GM18517 (cell line): ENCODE measurements around the gene SLC35A4.
"Not testable (repeated sequence)": the region's sequence is repeated elsewhere in the genome, so short reads cannot be mapped to it uniquely, and the experiment has no call there.

ENCODE experiments used
- ATAC-seq: cut with Tn5 transposase; IDR thresholded peaks from one replicate; pipeline ENCODE4 v1.9.1; 2021; ENCODE audit warnings: mild to moderate bottlenecking, moderate library complexity; ENCODE audit not compliant: unreplicated experiment

The SLC35A4 gene

GRCh38 chr5:140557965-140558364, 6.7 kb upstream of the SLC35A4 start:
- ATAC-seq, result no peak

DNA sequence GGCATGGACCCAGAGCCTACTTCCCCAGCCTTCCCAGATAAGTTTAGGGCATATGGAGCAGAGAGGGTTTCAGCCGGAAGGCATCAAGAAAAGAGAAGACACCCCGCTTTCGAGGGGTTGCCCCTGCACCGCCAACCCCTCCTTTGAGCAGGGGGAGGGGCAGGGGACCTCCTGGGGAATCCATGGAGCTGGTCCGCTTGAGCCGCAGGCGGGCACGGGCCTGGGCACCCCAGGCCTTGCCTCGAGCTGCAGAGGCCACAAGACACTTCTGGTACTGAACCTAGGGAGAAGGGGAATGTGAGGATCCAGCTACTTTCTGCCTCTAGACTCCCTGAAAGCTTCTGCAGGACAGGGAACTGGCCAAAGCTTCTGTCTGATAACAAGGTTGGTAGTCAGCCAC, 6.1 kb upstream of the SLC35A4 start:
- no peak for ATAC-seq

- ATAC-seq, result no peak
Observed at GRCh38 chr5:140560227-140560626, 4.4 kb upstream of the SLC35A4 start.

DNA sequence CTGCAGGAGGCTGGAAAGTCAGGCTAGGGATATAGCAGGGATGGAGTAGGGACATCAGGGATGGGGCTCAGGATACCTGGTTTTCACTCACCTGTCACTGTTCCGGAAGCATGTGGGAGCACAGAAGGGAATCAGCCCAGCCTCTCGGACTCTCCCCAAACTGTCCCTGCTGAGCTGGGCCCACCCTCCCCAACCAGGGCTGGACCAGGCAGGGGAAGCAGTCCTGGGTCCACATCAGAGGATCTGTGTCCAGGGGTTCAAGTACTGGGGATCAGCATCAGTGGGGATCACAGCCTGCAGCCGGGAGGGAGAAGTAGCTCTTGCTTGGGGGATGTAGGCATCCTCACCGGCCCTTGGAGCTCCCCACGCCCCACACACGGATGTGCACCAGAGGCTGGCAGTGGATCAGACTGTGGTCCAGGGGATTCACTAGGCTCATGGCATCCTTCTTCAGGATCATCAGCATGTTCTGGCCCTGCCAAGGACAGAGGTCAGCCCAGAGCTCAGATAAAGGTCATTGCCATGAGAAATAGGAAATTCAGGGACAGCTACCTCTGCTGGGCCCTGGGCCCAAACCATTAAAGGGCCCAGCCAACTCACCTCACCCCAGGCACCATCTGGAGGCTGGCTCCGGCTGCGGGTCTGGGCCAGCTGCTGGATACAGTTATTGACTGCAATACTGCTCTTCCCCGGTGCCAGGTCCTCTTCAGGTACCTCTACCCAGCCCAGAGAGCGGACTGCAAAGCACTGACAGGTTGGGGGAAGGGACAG, 2.7 kb upstream of the SLC35A4 start:
- no peak for ATAC-seq

- ATAC-seq, result no peak
Observed at GRCh38 chr5:140563596-140563995, 1.0 kb upstream of the SLC35A4 start.

DNA sequence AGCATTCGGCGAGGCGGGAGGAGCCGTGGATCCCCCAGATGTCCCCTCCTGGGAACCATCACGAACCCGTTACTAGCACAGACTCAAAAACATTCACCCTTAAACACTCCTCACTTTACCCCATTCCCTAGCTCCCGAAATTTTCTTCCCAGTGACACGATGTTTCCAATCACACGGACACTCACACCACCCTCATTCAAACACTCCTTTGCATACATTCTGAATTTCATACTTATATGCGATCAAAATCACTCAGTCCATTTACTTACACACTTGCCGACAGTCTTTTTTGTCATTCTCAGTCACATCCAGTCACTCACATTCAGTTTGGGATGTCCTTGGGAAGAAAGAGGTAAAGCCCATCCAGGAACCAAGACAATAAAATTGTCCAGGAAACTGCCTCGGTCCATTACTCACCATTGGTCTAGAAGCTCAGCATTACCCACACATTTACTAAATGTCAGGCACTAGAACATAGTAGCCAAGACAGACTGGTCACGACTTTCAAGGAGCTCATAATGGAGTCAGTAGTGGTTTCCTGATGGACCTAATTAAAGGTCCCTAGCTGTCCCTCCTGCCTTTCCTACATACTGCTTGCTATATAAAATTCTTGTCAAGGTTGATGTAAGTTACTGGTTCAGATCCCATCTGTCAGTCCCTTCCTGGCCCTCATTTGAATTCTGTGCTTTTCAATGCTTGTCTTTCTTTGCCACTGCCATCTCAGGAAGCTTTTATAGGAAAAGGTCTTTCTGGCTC, 574 bp downstream of the SLC35A4 start:
- ATAC-seq, result peak; percentile 0

DNA sequence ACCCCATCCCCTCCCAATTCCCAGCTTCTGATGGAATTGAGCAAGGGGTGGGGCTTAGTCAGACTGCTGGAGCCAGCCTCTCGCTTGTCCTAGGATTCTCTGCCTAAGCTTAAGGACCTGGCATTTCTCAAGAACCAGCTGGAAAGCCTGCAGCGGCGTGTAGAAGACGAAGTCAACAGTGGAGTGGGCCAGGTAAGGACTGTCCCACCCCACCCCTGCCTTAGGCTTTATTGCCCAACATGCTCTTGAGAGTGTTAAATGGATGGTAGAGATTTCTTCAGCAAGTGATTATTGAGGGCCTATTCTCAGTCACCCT, 1.1 kb downstream of the SLC35A4 start:
- ATAC-seq, result no peak

GRCh38 chr5:140566665-140567064, 2.0 kb downstream of the SLC35A4 start:
- ATAC-seq, result no peak

GRCh38 chr5:140567136-140567818, 2.6 kb downstream of the SLC35A4 start:
- no peak for ATAC-seq

GRCh38 chr5:140567871-140568270, 3.2 kb downstream of the SLC35A4 start:
- no peak for ATAC-seq

- ATAC-seq, result no peak
Observed at GRCh38 chr5:140568443-140569063, 3.9 kb downstream of the SLC35A4 start.

DNA sequence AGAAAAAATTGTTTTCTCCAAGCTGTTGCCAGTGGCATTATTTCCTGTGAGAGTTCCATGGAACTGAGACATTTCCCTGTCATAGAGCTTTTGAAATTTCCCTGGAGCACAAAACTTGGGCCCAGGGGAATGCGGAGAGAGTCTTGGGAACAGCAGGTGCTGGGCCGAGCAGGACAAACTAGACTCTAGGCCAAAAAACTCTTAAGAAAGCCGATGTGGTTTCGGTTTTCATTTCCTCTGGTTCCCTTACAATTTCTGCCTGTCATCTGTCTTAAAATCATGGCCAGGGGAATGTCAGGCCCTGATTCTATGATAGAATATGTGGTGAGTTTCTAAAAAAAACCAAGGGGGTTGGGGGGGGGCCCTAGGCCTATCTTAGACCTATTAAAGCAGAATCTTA, 4.6 kb downstream of the SLC35A4 start:
- peak; percentile 40 for ATAC-seq

DNA sequence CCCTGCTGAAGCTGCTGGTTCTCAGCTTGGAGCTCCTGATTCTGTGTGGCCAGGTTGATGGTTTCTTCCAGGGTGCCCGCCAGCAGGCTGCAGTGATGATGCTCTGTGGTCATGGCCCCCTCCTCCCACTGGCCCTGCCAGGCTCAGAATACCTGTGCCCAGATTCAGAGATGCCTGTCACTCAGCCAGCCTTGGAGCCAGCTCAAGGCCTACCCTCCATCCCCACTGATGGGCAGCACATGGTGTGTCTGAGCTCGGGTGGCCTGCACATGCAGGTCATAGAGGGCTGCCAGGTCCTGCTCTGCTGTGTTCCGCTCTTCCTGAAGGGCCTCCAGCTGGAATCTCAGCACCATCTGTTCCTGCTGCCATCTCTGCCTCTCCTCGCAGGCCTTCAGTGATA, 5.4 kb downstream of the SLC35A4 start:
- ATAC-seq, result no peak

- ATAC-seq, result no peak
Observed at GRCh38 chr5:140570488-140570887, 5.9 kb downstream of the SLC35A4 start.

- ATAC-seq, result no peak
Observed at GRCh38 chr5:140571105-140571504, 6.5 kb downstream of the SLC35A4 start.

DNA sequence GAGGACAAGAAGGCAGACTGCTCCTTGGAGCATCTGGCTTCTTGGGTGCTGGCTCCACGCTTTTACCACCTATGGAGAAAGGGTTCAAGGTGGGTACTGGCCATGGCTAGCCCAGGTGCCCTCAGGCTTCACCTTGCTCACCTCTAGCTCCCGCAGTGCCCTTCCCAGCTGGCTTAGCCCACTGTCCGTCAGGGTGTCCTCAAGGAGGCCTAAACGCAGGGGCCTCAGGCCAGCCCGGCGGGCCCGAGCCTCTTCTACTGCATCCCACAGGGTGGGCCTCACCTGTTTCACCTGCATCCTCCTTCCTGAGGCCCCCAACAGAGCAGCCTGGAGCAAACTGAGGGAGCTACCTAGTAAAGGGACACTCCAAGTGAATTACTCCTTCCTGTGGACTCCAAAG, 9.1 kb downstream of the SLC35A4 start:
- no peak for ATAC-seq

- ATAC-seq, result no peak
Observed at GRCh38 chr5:140574165-140574564, 9.5 kb downstream of the SLC35A4 start.

DNA sequence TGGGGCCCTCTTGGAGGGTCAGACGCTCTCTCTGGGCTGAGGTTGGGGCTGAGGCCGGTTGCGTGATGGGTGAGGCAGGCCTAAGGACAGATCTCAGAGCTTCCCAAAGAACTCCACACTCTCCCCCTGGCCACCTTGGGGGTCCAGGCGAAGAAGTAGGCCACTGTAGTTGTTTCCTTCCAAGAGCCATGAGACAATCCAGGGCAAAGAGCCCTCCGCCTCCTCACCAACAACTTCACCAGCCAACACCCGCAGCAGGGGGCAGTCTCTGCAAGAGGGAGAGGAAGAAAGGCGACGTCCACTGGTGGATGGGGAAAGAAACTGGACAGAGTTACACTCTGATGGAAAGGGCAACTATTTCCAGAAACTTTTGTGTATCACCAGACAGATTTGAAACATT, 10.7 kb downstream of the SLC35A4 start:
- ATAC-seq, result no peak

DNA sequence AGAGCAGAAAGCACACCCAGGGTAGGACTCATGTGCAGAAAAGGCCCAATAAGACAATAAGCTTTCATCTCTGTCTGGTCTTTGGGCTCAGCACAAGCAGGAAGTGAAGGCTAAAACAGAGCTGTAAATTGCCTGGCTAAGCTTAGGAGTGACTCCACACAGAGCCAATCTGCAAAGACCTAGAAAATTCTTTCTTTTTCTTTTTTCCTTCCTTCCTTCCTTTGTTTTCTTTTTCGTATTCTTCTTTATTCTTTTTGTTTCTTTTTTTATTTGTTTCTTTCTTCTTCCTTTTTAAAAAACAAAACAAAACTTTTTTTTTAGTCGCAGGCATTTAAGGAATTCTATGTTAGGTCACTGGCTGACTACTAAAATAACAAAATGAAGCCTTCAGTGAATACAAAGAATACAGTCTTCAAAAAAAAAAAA, 12.2 kb downstream of the SLC35A4 start:
- ATAC-seq, result no peak

GRCh38 chr5:140579188-140579747, 14.6 kb downstream of the SLC35A4 start:
- not testable (repeated sequence) for ATAC-seq

DNA sequence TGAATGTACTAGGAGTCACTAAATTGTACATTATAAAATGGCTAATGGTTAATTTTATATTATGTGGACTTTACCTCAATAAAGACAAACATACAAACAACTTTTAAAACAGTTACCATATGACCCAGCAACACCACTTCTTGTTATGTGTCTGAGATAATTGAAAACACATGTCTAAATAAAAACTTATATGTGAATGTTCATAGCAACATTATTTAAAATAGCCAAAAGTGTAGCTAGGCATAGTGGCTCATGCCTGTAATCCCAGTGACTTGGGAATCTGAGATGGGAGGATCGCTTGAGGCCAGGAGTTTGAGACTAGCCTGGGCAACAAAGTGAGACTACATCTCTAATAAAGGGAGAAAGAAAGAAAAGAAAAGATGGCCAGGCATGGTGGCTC, 22.9 kb downstream of the SLC35A4 start:
- ATAC-seq, result no peak
